ENCODE measurements around the gene GIT2.

- TF ChIP-seq POLR2A (IDR thresholded peaks at IDR 0.05) (no peak), CTCF (IDR thresholded peaks at IDR 0.05) (no peak)
These were observed 32.3 kb downstream of the GIT2 start for GRCh38 chr12:109963743-109964429.
